Liver (tissue), 3 donors: ENCODE results near the gene TLE5.

Experiments used
- FOXA1 ChIP-seq: IDR thresholded peaks from 2 replicates; pipeline ENCODE4 v1.6.1; 2016; ENCODE audit warnings: antibody characterized with exemption
- GABPA ChIP-seq, 2 donors: IDR thresholded peaks in 1 of 2; conservative IDR thresholded peaks in 1 of 2; 2 replicates each; pipeline ENCODE4 v1.6.1; 2016; ENCODE audit warnings: antibody characterized with exemption in 2 of 2, mild to moderate bottlenecking in 1 of 2, moderate library complexity in 1 of 2
- JUND ChIP-seq, 2 donors: IDR thresholded peaks; 2 replicates each; pipeline ENCODE4 v1.6.1; 2016; ENCODE audit warnings: antibody characterized with exemption in 2 of 2
- NR2F2 ChIP-seq: IDR thresholded peaks from 2 replicates; pipeline ENCODE4 v1.6.1; 2016; ENCODE audit warnings: antibody characterized with exemption
- RAD21 ChIP-seq, 2 donors: IDR thresholded peaks; 2 replicates each; pipeline ENCODE4 v1.6.1; 2016; ENCODE audit warnings: antibody characterized with exemption in 2 of 2, mild to moderate bottlenecking in 2 of 2
- RXRA ChIP-seq, 2 donors: IDR thresholded peaks; 2 replicates each; pipeline ENCODE4 v1.6.1; 2017 to 2018; ENCODE audit warnings: antibody characterized with exemption in 2 of 2, mild to moderate bottlenecking in 1 of 2
- SP1 ChIP-seq: IDR thresholded peaks from 2 replicates; pipeline ENCODE4 v1.6.1; 2018; ENCODE audit warnings: antibody characterized with exemption, mild to moderate bottlenecking
- TAF1 ChIP-seq: conservative IDR thresholded peaks from 2 replicates; pipeline ENCODE4 v1.6.1; 2016; ENCODE audit warnings: antibody characterized with exemption, mild to moderate bottlenecking
- YY1 ChIP-seq: IDR thresholded peaks from 2 replicates; pipeline ENCODE4 v1.6.1; 2016; ENCODE audit warnings: antibody characterized with exemption, mild to moderate bottlenecking
- TF ChIP-seq, protein P1 (sequence below): fragments of 150-350 bp; IDR thresholded peaks from 2 replicates; pipeline ENCODE4 v1.5.1; 2017; ENCODE audit warnings: improper control_type of control experiment, low read depth, low read length; ENCODE audit not compliant: missing input control
- TF ChIP-seq, protein P2 (sequence below): IDR thresholded peaks from 2 replicates; pipeline ENCODE4 v1.6.1; 2016; ENCODE audit warnings: antibody characterized with exemption, mild to moderate bottlenecking
- TF ChIP-seq, protein P3 (sequence below): IDR thresholded peaks from 2 replicates; pipeline ENCODE4 v1.6.1; 2016; ENCODE audit warnings: antibody characterized with exemption
- TF ChIP-seq, protein P4 (sequence below): IDR thresholded peaks from 2 replicates; pipeline ENCODE4 v1.6.1; 2016; ENCODE audit warnings: antibody characterized with exemption
- donor health status: healthy.
- donor health status: healthy.

DNA sequence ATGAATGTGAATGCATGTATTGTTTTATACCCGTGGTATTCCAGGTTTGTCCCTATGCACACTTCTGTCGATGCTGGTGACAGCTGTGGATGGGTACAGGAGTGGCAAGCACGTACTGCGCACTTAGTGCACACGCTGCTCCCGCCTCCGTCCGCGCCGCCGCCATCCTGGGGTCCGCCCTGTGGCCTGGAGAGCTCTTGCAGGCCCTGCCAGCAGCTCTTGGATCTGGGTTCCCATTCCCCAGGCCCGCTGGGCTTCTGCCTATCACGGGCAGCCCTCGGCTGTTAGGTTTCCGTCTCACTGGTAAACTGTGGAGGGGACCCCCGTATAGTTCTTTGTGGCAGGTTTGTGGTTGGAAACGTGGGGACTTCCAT lies 35.8 kb upstream of the TLE5 start:
- TF ChIP-seq, protein P1, sequence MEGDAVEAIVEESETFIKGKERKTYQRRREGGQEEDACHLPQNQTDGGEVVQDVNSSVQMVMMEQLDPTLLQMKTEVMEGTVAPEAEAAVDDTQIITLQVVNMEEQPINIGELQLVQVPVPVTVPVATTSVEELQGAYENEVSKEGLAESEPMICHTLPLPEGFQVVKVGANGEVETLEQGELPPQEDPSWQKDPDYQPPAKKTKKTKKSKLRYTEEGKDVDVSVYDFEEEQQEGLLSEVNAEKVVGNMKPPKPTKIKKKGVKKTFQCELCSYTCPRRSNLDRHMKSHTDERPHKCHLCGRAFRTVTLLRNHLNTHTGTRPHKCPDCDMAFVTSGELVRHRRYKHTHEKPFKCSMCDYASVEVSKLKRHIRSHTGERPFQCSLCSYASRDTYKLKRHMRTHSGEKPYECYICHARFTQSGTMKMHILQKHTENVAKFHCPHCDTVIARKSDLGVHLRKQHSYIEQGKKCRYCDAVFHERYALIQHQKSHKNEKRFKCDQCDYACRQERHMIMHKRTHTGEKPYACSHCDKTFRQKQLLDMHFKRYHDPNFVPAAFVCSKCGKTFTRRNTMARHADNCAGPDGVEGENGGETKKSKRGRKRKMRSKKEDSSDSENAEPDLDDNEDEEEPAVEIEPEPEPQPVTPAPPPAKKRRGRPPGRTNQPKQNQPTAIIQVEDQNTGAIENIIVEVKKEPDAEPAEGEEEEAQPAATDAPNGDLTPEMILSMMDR, result no peak
- TF ChIP-seq JUND (IDR thresholded peaks at IDR 0.05) (no peak), RXRA (IDR thresholded peaks at IDR 0.05) (no peak), RAD21 (IDR thresholded peaks at IDR 0.05) (no peak), TAF1 (no peak), GABPA (IDR thresholded peaks at IDR 0.05 in 1 of 2, conservative IDR thresholded peaks at IDR 0.05 in 1 of 2) (no peak), FOXA1 (no peak), NR2F2 (no peak), SP1 (no peak), YY1 (no peak)
- TF ChIP-seq, protein P2, sequence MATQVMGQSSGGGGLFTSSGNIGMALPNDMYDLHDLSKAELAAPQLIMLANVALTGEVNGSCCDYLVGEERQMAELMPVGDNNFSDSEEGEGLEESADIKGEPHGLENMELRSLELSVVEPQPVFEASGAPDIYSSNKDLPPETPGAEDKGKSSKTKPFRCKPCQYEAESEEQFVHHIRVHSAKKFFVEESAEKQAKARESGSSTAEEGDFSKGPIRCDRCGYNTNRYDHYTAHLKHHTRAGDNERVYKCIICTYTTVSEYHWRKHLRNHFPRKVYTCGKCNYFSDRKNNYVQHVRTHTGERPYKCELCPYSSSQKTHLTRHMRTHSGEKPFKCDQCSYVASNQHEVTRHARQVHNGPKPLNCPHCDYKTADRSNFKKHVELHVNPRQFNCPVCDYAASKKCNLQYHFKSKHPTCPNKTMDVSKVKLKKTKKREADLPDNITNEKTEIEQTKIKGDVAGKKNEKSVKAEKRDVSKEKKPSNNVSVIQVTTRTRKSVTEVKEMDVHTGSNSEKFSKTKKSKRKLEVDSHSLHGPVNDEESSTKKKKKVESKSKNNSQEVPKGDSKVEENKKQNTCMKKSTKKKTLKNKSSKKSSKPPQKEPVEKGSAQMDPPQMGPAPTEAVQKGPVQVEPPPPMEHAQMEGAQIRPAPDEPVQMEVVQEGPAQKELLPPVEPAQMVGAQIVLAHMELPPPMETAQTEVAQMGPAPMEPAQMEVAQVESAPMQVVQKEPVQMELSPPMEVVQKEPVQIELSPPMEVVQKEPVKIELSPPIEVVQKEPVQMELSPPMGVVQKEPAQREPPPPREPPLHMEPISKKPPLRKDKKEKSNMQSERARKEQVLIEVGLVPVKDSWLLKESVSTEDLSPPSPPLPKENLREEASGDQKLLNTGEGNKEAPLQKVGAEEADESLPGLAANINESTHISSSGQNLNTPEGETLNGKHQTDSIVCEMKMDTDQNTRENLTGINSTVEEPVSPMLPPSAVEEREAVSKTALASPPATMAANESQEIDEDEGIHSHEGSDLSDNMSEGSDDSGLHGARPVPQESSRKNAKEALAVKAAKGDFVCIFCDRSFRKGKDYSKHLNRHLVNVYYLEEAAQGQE, result no peak
- TF ChIP-seq, protein P3, sequence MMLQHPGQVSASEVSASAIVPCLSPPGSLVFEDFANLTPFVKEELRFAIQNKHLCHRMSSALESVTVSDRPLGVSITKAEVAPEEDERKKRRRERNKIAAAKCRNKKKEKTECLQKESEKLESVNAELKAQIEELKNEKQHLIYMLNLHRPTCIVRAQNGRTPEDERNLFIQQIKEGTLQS, result no peak
- TF ChIP-seq, protein P4, sequence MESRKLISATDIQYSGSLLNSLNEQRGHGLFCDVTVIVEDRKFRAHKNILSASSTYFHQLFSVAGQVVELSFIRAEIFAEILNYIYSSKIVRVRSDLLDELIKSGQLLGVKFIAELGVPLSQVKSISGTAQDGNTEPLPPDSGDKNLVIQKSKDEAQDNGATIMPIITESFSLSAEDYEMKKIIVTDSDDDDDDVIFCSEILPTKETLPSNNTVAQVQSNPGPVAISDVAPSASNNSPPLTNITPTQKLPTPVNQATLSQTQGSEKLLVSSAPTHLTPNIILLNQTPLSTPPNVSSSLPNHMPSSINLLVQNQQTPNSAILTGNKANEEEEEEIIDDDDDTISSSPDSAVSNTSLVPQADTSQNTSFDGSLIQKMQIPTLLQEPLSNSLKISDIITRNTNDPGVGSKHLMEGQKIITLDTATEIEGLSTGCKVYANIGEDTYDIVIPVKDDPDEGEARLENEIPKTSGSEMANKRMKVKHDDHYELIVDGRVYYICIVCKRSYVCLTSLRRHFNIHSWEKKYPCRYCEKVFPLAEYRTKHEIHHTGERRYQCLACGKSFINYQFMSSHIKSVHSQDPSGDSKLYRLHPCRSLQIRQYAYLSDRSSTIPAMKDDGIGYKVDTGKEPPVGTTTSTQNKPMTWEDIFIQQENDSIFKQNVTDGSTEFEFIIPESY, result no peak
